ENCODE data around the gene L3HYPDH.

The L3HYPDH gene

GRCh38 chr14:59424341-59425071, 59.7 kb downstream of the L3HYPDH start:
- no peak for DNase-seq
